HG03139 (cell line): ENCODE results near the gene MAJIN.

Experiments
- ATAC-seq: cut with Tn5 transposase; IDR thresholded peaks from one replicate; pipeline ENCODE4 v1.9.1; 2021; ENCODE audit not compliant: unreplicated experiment

MAJIN gene

GRCh38 chr11:64914123-64914522, 57.8 kb downstream of the MAJIN start:
- no peak for ATAC-seq

GRCh38 chr11:64913171-64913727, 58.7 kb downstream of the MAJIN start:
- ATAC-seq: no peak

- no peak for ATAC-seq
Measured at GRCh38 chr11:64911689-64912088, 60.2 kb downstream of the MAJIN start.

DNA sequence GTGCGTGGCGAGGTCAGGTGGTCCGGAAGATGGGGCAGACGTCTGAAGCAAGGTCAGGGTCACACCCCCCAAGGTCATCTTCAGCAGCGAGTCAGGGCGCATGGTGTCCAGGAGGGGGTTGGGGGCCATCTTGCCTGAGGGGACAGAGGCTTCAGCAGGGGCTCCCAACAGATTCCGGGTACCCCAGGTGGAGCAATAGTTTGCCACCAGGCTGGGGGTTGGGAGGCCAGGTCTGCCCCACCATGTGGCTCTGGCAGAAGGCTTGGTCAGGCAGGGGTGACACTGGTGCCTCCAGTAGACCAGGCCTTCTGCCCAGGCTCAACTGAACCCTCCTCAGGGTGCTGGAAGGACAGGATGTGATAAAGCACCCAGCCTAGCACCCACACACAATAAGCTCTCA, 60.8 kb downstream of the MAJIN start:
- no peak for ATAC-seq

- ATAC-seq: no peak
Measured at GRCh38 chr11:64910451-64911093, 61.3 kb downstream of the MAJIN start.

DNA sequence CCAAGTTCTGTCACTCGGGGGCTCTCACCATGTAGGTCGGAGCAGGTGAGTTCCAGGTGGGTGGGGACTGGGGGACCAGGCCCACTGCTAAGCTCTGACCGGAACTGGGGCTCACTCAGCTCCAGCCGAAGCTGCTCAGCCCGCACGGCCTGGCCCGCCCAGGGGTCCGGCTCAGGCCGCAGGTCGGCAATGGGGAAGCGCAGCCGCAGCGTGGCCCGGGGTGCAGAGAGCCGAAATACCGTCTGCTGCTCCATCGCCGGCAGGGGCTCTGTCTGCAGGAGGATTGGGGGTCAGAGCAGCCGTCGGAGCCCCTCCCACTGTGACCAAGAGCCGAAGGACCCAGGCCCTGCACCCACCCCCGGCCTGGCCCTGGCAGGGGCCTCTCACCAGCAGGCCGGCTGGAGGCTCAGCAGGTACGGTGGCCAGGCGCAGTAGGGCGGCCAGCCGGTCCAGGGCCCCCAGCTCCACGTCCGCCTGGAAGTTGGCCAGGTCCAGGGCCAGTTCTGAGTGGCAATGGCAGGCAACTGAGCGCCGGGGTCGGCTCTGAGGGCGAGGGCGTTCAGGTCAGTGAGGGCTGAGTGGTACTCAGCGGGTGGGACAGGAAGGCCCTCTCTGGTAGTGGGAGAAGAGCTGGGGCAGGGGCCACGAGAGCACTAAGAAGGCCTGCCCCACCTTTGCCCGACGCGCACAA, 62.1 kb downstream of the MAJIN start:
- ATAC-seq: no peak

- no peak for ATAC-seq
Measured at GRCh38 chr11:64908766-64909165, 63.1 kb downstream of the MAJIN start.

GRCh38 chr11:64906314-64906635, 65.6 kb downstream of the MAJIN start:
- no peak for ATAC-seq

- ATAC-seq: no peak
Measured at GRCh38 chr11:64905516-64906313, 66.2 kb downstream of the MAJIN start.

DNA sequence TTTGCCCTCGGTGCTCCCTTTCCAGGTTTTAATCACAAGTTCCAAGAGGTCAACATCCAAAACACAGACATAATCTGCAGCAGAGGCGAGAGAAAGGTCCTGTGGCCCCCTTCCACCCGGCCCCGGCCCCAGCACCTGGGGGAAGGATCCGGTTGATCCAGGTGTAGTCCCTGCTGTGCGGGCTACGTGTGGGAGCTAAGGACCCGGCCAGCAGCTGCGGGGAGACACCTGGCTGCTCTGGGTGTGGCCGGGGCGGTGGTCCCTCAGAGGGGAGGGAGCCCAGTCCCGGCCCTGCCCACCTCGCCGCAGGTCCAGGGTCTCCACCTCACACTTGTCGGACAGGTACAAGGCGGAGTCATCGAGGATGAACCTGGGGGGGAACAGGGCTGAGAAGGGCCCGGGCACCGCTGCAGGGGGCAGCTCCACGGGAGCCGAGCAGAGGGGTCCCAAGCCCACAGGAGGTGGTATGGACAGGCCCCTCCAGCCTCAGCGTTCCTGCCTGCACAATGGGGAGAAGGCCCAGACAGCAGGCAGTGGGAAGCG, 68.5 kb downstream of the MAJIN start:
- ATAC-seq: no peak

GRCh38 chr11:64902102-64902900, 69.6 kb downstream of the MAJIN start:
- ATAC-seq: no peak

DNA sequence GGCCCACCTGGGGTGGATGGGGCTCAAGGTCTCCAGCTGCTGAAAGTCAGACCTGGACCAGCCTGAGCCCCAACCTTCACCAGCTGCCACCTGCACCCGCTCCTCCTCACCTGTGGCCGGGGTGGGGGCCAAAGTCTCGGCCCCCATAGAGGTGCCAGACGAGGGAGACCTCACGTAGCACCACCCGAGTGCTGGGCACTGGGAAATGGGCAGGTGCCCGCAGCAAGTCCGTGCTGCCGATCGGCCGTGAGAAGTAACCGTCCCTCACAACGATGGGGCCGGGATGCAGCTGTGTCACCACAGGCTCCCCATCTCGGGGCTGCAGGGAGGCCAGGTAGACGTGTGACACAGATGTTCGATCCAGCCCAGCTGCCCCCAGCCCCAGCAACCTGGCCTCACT, 71.1 kb downstream of the MAJIN start:
- no peak for ATAC-seq

DNA sequence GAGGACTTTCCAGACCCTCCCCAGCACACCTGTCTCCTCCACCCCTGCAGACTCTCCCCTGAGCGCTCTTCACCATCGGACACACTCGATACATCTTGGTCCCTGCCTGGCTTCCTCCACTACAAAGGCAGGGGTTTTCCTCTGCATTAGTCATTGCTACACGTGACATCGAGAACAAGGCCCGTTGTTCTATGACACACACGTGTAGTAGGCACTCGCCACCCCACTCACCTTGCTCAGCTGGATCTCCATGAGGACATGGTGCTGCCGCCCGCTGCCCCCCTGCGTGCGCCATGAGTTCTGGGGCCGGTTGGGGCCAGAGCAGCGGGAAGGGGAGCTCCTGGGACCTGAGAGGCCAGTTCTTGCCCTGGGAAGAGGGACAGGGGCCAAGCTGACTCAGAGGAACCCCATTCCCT, 71.6 kb downstream of the MAJIN start:
- no peak for ATAC-seq

GRCh38 chr11:64898541-64898940, 73.4 kb downstream of the MAJIN start:
- no peak for ATAC-seq

DNA sequence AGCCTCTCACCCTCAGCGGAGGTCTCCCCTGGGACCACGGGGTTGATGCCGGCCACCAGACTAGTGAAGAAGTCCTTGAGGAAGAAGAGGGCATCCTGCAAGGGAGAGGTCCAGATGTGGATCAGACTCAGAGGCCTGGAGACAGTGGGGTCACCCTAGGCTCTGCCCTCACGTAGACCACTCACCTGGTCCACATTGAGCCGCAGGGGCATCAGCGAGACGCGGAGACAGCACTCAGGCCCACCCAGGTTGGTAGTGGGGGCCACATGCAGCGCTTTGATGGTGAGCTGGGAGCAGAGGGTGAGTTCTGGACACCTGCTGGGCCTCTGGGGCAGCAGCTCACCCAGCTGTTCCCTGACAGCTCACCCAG, 73.8 kb downstream of the MAJIN start:
- ATAC-seq: no peak

GRCh38 chr11:64897381-64898075, 74.4 kb downstream of the MAJIN start:
- ATAC-seq: no peak

DNA sequence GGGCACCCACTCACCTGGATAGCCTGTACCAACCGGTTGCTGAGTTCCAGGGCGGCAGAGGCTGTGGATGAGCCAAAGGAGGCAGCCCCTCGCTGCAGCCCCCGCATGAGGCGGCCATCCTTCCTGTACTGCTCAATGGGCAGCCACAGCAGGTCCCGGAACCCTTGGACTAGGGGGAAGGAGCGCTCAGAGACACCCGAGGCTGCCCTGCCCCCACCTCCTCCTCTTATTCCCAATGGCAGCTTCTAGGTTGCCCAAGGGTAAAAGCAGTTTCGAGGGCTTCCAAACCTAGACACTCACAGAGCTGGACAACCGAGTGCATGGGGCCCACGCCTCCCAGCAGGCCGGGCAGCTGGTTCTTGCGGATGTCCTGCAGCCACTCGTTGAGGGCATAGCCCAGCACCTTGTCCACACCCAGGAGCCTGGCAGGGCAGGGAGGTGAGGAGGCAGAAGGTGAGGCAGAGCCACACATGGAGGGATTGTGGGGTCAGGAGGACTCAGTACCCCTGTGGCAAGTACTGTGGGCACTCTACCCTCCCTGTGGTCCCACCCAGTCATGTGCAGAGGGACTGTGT, 75.4 kb downstream of the MAJIN start:
- no peak for ATAC-seq

DNA sequence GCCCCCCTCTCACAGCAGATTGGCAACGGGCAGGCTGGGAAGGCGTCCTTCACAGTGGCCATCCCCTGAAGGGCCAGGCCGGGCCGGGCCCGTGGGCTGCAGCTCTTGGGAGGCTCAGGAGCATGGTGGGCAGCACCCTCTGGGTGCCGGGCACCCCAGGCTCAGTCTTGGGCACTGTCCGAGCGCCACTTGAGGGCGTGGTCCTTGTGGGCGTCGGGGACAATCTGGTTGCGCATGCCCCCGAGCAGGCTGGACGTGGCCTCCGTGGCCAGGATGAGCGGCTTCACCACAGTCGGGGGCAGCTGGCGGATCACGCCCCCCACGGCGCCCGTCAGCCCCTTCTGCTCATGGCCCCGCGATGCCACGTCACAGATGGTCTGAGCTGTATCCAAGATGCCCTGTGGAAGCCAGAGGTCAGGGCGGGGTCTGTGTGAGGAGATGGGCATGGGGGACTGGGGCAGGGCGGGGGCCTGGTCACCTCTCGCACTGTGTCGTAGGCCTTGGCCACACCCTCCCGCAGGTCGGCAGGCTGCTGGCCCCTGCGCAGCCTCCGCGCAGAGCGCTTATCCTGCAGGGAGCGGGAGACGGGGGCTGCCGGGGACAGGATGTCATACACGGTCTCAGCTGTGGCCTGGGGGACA, 77.0 kb downstream of the MAJIN start:
- ATAC-seq: no peak

GRCh38 chr11:64894070-64894811, 77.7 kb downstream of the MAJIN start:
- no peak for ATAC-seq
